HG03521 (cell line): ENCODE results near the gene POLD3.

Experiments used
- ATAC-seq: cut with Tn5 transposase; IDR thresholded peaks from one replicate; pipeline ENCODE4 v1.9.1; 2021; ENCODE audit warnings: mild to moderate bottlenecking, moderate library complexity; ENCODE audit not compliant: unreplicated experiment

Gene POLD3

GRCh38 chr11:74670171-74670570 lies 77.8 kb downstream of the POLD3 start:
- ATAC-seq: no peak

GRCh38 chr11:74671520-74672196 lies 79.3 kb downstream of the POLD3 start:
- no peak for ATAC-seq

- no peak for ATAC-seq
Observed at GRCh38 chr11:74672332-74672955, 80.1 kb downstream of the POLD3 start.

GRCh38 chr11:74672956-74673692 lies 80.7 kb downstream of the POLD3 start:
- ATAC-seq: no peak

- ATAC-seq: no peak
Observed at GRCh38 chr11:74673693-74674360, 81.4 kb downstream of the POLD3 start.

- ATAC-seq: no peak
Observed at GRCh38 chr11:74675761-74676160, 83.4 kb downstream of the POLD3 start.

GRCh38 chr11:74676596-74676995 lies 84.2 kb downstream of the POLD3 start:
- ATAC-seq: no peak

- ATAC-seq: no peak
Observed at GRCh38 chr11:74677131-74677530, 84.7 kb downstream of the POLD3 start.

GRCh38 chr11:74678041-74678440 lies 85.7 kb downstream of the POLD3 start:
- ATAC-seq: no peak

- ATAC-seq: no peak
Observed at GRCh38 chr11:74678591-74679512, 86.5 kb downstream of the POLD3 start.

- ATAC-seq: no peak
Observed at GRCh38 chr11:74679513-74679865, 87.1 kb downstream of the POLD3 start.

GRCh38 chr11:74680035-74680671 lies 87.8 kb downstream of the POLD3 start:
- no peak for ATAC-seq

- no peak for ATAC-seq
Observed at GRCh38 chr11:74680703-74681531, 88.5 kb downstream of the POLD3 start.

GRCh38 chr11:74681686-74682651 lies 89.6 kb downstream of the POLD3 start:
- no peak for ATAC-seq

GRCh38 chr11:74682731-74683278 lies 90.4 kb downstream of the POLD3 start:
- no peak for ATAC-seq

- no peak for ATAC-seq
Observed at GRCh38 chr11:74683279-74683871, 91.0 kb downstream of the POLD3 start.

- no peak for ATAC-seq
Observed at GRCh38 chr11:74683941-74684481, 91.6 kb downstream of the POLD3 start.
